Measurements from ENCODE around the gene ASMT. TPM values are rescaled to one million over a fixed set of nuclear protein-coding genes. Genes with fewer than 3 reads are reported as not detected.

Gene ASMT
- total and polyA plus RNA-seq, 7 experiments from 2014 or later, result 0.32 TPM; not detected in 6

- peak overlapping the region in 1 of 9 donors; percentile 60 for H3K27ac Mint-ChIP-seq
- no peak for DNase-seq
- ATAC-seq, result no peak
- Histone ChIP-seq H3K27ac (ENCODE audit: low read depth, low read length) (no peak overlapping the region), H3K9me3 (ENCODE audit: control insufficient read depth in 2 of 3, low read length in 3 of 3) (peaks cover 0 to 3% (median 0%) of the 10 kb centered on the region in 3 experiments), H3K36me3 (ENCODE audit: control insufficient read depth in 2 of 3, insufficient read depth in 3 of 3, low read length in 3 of 3) (peaks cover 31 to 93% (median 49%) of the 10 kb centered on the region in 3 experiments), H3K4me1 (ENCODE audit: control insufficient read depth in 2 of 2, insufficient read depth in 2 of 2, low read length in 2 of 2) (peaks cover 7% of the 10 kb centered on the region in 2 donors), H3K4me3 (ENCODE audit: low read length) (no peak overlapping the region), H3K27me3 (ENCODE audit: control insufficient read depth in 2 of 2, insufficient read depth in 2 of 2, low read length in 2 of 2) (no peaks in the 10 kb centered on the region)
- no peaks in the 10 kb centered on the region for H3K27me3 Mint-ChIP-seq
- ChIA-PET CTCF (no interaction called here), POLR2A (no interaction called here)
- no peak overlapping the region for H3K4me3 Mint-ChIP-seq
- intact Hi-C loops (cut with micrococcal nuclease), result no loop called here
- H3K36me3 Mint-ChIP-seq, result peaks cover 0 to 45% (median 34%) of the 10 kb centered on the region in 5 donors
- H3K9me3 Mint-ChIP-seq, result peaks cover 0 to 2% (median 0%) of the 10 kb centered on the region in 11 donors
- peaks cover 5 to 35% (median 26%) of the 10 kb centered on the region in 7 donors for H3K4me1 Mint-ChIP-seq
Observed at GRCh38 chrX:1597345-1598020, 17.4 kb upstream of the ASMT start.

DNA sequence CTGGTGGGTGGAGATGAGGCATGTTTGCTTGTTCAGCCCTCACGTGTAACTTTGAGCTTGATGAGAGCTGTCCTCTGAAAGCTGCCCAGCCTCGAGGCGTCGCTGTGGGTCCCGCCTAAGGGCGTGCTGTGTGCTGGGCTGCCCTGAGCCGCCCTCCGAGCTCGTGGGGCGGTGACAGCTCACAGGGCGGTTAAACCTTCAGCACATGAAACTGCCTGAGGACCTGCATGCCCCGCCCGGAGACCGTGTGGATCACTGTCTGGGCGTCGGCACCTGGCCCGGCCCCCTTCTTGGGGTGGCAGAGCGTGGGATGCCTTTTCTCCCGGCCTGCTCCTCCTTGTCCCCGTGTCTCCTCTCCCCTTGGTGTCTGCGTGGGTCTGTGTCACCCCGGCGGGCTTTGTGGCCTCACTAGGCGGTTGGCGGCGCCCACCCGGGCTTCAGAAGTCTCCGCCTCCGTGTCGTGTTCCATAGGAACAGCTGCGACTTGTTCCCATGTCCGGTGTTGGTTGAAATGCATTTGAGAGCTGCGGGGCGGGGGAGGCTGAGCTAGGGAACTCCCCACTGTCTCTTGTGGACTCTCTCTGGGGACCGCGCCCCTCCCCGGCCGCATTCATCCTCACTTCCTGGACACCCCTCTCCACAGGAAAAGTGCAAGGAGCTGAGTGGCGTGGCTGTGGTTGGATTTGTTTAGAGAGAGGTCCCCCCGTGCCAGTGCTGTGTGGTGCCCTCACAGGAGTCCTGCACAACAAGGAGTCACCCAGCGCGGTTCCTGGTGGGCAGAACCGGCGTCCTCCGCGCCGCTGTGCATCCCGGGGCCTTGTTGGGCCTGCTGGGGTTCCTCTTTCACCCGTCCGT, 16.6 kb upstream of the ASMT start:
- Histone ChIP-seq H3K27ac (ENCODE audit: low read depth, low read length) (no peak overlapping the region), H3K4me3 (ENCODE audit: low read length) (no peak overlapping the region), H3K27me3 (ENCODE audit: control insufficient read depth in 2 of 2, insufficient read depth in 2 of 2, low read length in 2 of 2) (no peaks in the 10 kb centered on the region), H3K9me3 (ENCODE audit: control insufficient read depth in 2 of 3, low read length in 3 of 3) (peaks cover 0 to 3% (median 0%) of the 10 kb centered on the region in 3 experiments), H3K36me3 (ENCODE audit: control insufficient read depth in 2 of 3, insufficient read depth in 3 of 3, low read length in 3 of 3) (peaks cover 32 to 100% (median 50%) of the 10 kb centered on the region in 3 experiments), H3K4me1 (ENCODE audit: control insufficient read depth in 2 of 2, insufficient read depth in 2 of 2, low read length in 2 of 2) (peaks cover 3 to 7% of the 10 kb centered on the region in 2 donors)
- DNase-seq (no peak), ATAC-seq (peak; percentile 26)
- Mint-ChIP-seq H3K4me1 (peaks cover 5 to 27% (median 19%) of the 10 kb centered on the region in 7 donors), H3K27me3 (no peaks in the 10 kb centered on the region), H3K9me3 (peaks cover 0 to 2% (median 0%) of the 10 kb centered on the region in 11 donors), H3K36me3 (peaks cover 0 to 51% (median 35%) of the 10 kb centered on the region in 5 donors), H3K27ac (peak overlapping the region in 1 of 9 donors; percentile 22), H3K4me3 (no peak overlapping the region)
- ChIA-PET CTCF (no interaction called here), POLR2A (no interaction called here)
- intact Hi-C loops (cut with micrococcal nuclease), result no loop called here

DNA sequence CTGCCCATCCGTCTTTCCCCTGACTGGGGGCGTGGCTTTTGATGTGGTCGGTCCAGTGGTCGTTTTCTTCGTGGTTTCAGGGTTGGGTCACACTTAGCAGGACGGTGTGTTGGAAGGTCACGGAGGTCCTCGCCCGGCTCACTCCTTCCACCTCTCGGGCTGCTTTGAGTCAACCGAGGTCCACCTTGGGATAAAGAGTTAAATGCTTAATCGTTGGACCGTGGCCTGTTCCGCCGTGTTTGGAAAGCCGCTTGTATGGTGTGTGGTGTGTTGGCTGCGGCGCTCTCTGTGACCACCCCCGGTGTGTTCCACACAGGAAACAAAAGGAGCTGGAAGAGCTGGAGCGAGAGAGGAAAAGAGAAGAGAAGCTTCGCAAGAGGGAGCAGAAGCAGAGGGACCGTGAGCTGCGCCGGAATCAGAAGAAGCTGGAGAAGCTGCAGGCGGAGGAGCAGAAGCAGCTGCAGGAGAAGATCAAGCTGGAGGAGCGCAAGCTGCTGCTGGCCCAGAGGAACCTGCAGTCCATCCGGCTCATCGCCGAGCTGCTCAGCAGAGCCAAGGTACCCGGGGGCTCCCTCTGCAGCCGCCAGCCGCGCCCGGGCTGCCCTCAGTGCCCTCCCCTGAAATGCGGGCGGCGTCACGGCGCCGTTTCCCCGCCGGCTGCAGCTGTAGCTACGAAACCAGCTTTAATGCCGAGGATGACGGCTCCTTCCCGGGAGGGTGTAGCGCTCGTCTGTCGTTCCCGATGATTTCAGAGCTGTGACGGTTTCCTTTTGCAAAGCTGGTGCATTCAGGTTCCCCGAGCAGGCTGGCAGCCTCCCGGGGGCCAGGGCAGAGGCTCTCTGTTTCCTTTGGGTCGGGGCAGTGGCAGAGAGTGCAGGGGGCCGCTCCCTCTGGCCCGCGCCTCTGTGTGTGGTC, 15.7 kb upstream of the ASMT start:
- Histone ChIP-seq H3K4me1 (ENCODE audit: control insufficient read depth in 2 of 2, insufficient read depth in 2 of 2, low read length in 2 of 2) (peaks cover 0 to 2% of the 10 kb centered on the region in 2 donors), H3K4me3 (ENCODE audit: low read length) (no peak overlapping the region), H3K9me3 (ENCODE audit: control insufficient read depth in 2 of 3, low read length in 3 of 3) (peaks cover 0 to 3% (median 0%) of the 10 kb centered on the region in 3 experiments), H3K27ac (ENCODE audit: low read depth, low read length) (no peak overlapping the region), H3K27me3 (ENCODE audit: control insufficient read depth in 2 of 2, insufficient read depth in 2 of 2, low read length in 2 of 2) (no peaks in the 10 kb centered on the region), H3K36me3 (ENCODE audit: control insufficient read depth in 2 of 3, insufficient read depth in 3 of 3, low read length in 3 of 3) (peaks cover 32 to 94% (median 44%) of the 10 kb centered on the region in 3 experiments)
- CTCF ChIA-PET, result no interaction called here
- intact Hi-C loops (cut with micrococcal nuclease), result no loop called here
- DNase-seq, result no peak
- H3K36me3 Mint-ChIP-seq, result peaks cover 0 to 47% (median 37%) of the 10 kb centered on the region in 5 donors
- POLR2A ChIA-PET, result no interaction called here
- peak overlapping the region in 2 of 9 donors; percentile 69 to 73 for H3K27ac Mint-ChIP-seq
- peak; percentile 12 for ATAC-seq
- peaks cover 0 to 2% (median 0%) of the 10 kb centered on the region in 11 donors for H3K9me3 Mint-ChIP-seq
- peak overlapping the region in 1 of 10 donors; percentile 36 for H3K4me3 Mint-ChIP-seq
- H3K27me3 Mint-ChIP-seq, result no peaks in the 10 kb centered on the region
- peaks cover 9 to 18% (median 16%) of the 10 kb centered on the region in 7 donors for H3K4me1 Mint-ChIP-seq

DNA sequence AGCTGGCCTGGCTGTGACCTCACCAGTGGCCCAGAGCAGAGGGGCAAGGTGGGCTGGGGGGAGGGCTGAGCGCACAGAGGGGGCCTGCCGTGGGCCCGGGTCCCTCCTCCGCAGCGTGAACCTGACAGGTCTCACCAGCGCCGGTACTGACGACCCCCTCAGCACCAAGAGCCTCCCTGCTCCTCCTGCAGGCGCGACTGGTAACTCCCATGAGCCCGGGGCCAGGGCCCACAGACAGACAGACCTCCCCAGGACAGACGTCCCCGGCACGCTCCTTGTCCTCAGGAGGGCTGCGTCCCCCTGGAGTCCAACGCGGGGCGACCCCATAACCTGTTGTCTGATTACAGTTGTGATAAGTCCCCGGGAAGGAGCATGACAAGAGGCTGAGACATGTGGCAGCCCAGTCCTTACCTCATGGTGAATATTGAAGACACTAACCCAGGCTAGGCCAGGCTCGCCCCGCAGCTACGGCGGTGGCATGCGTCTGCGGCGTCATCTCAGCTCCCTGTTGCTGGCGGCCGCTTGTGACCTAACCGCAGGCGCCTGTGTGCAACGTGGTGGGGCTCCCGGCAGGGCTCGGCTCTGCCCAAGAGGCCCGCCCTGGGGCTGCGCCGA, 15.0 kb upstream of the ASMT start:
- DNase-seq (no peak), ATAC-seq (no peak)
- H3K4me1 Mint-ChIP-seq, result peaks cover 11 to 19% (median 15%) of the 10 kb centered on the region in 7 donors
- Histone ChIP-seq H3K4me3 (ENCODE audit: low read length) (no peak overlapping the region), H3K27me3 (ENCODE audit: control insufficient read depth in 2 of 2, insufficient read depth in 2 of 2, low read length in 2 of 2) (no peaks in the 10 kb centered on the region), H3K9me3 (ENCODE audit: control insufficient read depth in 2 of 3, low read length in 3 of 3) (peaks cover 0 to 3% (median 0%) of the 10 kb centered on the region in 3 experiments), H3K27ac (ENCODE audit: low read depth, low read length) (no peak overlapping the region), H3K4me1 (ENCODE audit: control insufficient read depth in 2 of 2, insufficient read depth in 2 of 2, low read length in 2 of 2) (no peaks in the 10 kb centered on the region), H3K36me3 (ENCODE audit: control insufficient read depth in 2 of 3, insufficient read depth in 3 of 3, low read length in 3 of 3) (peaks cover 30 to 90% (median 42%) of the 10 kb centered on the region in 3 experiments)
- H3K4me3 Mint-ChIP-seq, result no peak overlapping the region
- POLR2A ChIA-PET, result no interaction called here
- peaks cover 0 to 46% (median 39%) of the 10 kb centered on the region in 5 donors for H3K36me3 Mint-ChIP-seq
- peaks cover 0 to 2% (median 0%) of the 10 kb centered on the region in 11 donors for H3K9me3 Mint-ChIP-seq
- peak overlapping the region in 1 of 9 donors; percentile 67 for H3K27ac Mint-ChIP-seq
- CTCF ChIA-PET, result no interaction called here
- no peaks in the 10 kb centered on the region for H3K27me3 Mint-ChIP-seq
- intact Hi-C loops (cut with micrococcal nuclease), result no loop called here

DNA sequence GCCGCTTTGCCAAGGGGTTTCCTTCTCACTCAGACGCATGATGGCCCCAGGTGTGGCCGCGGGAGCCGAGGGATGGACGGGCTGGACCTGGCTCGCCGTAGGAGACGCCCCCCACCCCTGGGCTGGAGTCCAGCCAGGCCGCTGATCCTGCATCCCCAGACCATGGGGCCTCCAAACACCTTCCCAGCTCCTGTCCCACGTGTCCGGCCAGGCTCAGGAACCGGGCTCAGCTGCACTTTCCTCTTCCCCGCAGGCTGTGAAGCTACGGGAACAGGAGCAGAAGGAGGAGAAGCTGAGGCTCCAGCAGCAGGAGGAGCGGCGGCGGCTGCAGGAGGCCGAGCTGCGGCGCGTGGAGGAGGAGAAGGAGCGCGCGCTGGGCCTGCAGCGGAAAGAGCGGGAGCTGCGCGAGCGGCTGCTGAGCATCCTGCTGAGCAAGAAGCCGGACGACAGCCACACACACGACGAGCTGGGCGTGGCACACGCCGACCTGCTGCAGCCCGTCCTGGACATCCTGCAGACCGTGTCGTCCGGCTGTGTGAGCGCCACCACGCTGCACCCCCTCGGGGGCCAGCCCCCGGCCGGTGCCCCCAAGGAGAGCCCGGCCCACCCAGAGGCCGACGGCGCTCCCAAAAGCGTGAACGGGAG, 14.3 kb upstream of the ASMT start:
- ChIA-PET POLR2A (no interaction called here), CTCF (no interaction called here)
- Mint-ChIP-seq H3K27me3 (no peaks in the 10 kb centered on the region), H3K27ac (no peak overlapping the region), H3K36me3 (peaks cover 0 to 40% (median 34%) of the 10 kb centered on the region in 5 donors), H3K4me1 (peaks cover 6 to 15% (median 11%) of the 10 kb centered on the region in 7 donors), H3K4me3 (no peak overlapping the region), H3K9me3 (peaks cover 0 to 2% (median 0%) of the 10 kb centered on the region in 11 donors)
- ATAC-seq (no peak), DNase-seq (no peak)
- Histone ChIP-seq H3K27ac (ENCODE audit: low read depth, low read length) (no peak overlapping the region), H3K4me3 (ENCODE audit: low read length) (no peak overlapping the region), H3K27me3 (ENCODE audit: control insufficient read depth in 2 of 2, insufficient read depth in 2 of 2, low read length in 2 of 2) (no peaks in the 10 kb centered on the region), H3K4me1 (ENCODE audit: control insufficient read depth in 2 of 2, insufficient read depth in 2 of 2, low read length in 2 of 2) (no peaks in the 10 kb centered on the region), H3K9me3 (ENCODE audit: control insufficient read depth in 2 of 3, low read length in 3 of 3) (peaks cover 0 to 3% (median 0%) of the 10 kb centered on the region in 3 experiments), H3K36me3 (ENCODE audit: control insufficient read depth in 2 of 3, insufficient read depth in 3 of 3, low read length in 3 of 3) (peaks cover 24 to 83% (median 36%) of the 10 kb centered on the region in 3 experiments)
- intact Hi-C loops (cut with micrococcal nuclease), result no loop called here
